Motor neuron (in vitro differentiated cells): Measurements from ENCODE around the gene NXF2B. TPM values are rescaled to one million over a fixed set of nuclear protein-coding genes. Genes with fewer than 3 reads are reported as not detected.
"Not testable (repeated sequence)": the region's sequence is repeated elsewhere in the genome, so short reads cannot be mapped to it uniquely, and the experiment has no call there.

Source experiments
- ATAC-seq, 8 experiments: fragments of 200-7000 bp; cut with Tn5 transposase; replicated peaks in 6 of 8; 2 replicates each; pipeline ENCODE4 v1.8.0; 2021; ENCODE audit warnings: mild to moderate bottlenecking in 8 of 8, moderate library complexity in 8 of 8
- H3K27ac ChIP-seq, 2 donors: fragments of 250-450 bp; sonication (Bioruptor Pico); 2 replicates each; pipeline ENCODE4 v1.9.0; 2021; ENCODE audit warnings: antibody characterized with exemption in 2 of 2, mild to moderate bottlenecking in 2 of 2, moderate library complexity in 1 of 2
- H3K4me1 ChIP-seq, 2 donors: fragments of 250-450 bp; sonication (Bioruptor Pico); replicated peaks in 1 of 2; 2 replicates each; pipeline ENCODE4 v1.6.1; 2021; ENCODE audit warnings: antibody characterized with exemption in 2 of 2, mild to moderate bottlenecking in 2 of 2, moderate library complexity in 1 of 2
- H3K4me3 ChIP-seq, 5 donors: fragments of 250-450 bp; sonication (Bioruptor Pico); 2 replicates each; pipeline ENCODE4 v1.9.0; 2021; ENCODE audit warnings: antibody characterized with exemption in 5 of 5, mild to moderate bottlenecking in 5 of 5, moderate library complexity in 4 of 5
- WGBS, 10 experiments: fragments of 450-650 bp; shearing (Covaris generic); methylation state at CpG; one replicate each; pipeline ENCODE4 v1.0.0; 2022; 5-methylcytosine and 5-hydroxymethylcytosine counted together
- in situ Hi-C, 9 experiments: fragments of 400-800 bp; cut with MboI; loops; one replicate each; pipeline ENCODE4 v1.15.0; 2021; ENCODE audit warnings: low sequenced_read_pairs in 9 of 9, low pct_unique_long_range_greater_than_20kb in 2 of 9; ENCODE audit not compliant: unreplicated experiment in 9 of 9
- total RNA-seq, 8 experiments: library from RNA; unstranded; fragments of 300-600 nt; gene quantifications; 2 replicates each; pipeline versions ENCODE4 v1.2.3 to v1.2.4, GENCODE V29; 2022

The NXF2B gene, protein sequence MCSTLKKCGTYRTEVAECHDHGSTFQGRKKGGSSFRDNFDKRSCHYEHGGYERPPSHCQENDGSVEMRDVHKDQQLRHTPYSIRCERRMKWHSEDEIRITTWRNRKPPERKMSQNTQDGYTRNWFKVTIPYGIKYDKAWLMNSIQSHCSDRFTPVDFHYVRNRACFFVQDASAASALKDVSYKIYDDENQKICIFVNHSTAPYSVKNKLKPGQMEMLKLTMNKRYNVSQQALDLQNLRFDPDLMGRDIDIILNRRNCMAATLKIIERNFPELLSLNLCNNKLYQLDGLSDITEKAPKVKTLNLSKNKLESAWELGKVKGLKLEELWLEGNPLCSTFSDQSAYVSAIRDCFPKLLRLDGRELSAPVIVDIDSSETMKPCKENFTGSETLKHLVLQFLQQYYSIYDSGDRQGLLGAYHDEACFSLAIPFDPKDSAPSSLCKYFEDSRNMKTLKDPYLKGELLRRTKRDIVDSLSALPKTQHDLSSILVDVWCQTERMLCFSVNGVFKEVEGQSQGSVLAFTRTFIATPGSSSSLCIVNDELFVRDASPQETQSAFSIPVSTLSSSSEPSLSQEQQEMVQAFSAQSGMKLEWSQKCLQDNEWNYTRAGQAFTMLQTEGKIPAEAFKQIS
- total RNA-seq, result not detected

DNA sequence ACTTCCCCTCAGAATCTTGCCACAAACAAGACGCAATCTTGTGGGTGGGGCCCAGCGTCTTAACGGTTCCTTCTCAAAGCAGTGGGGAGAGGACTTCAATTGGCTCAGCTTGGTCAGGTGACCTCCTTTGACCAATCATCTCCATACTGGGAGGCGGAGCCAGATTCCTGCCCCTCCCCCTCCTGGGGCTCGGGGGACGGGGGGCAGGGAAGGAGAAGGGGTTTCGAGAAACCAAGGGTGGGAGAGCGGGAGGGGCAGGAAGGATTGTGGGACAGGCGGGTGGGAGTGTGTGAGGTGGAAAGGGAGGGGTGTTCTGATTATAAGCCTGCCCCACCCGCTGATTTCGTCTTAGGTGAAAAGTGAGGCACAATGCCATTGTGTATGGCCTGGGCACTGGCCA, at the start of gene NXF2B:
NXF2B (minus strand) TSS at position 101 of the 400 bp plus-strand sequence. CDS start 59,972 bp downstream, outside the sequence.
- in situ Hi-C loops, ATAC-seq, H3K4me3 ChIP-seq, H3K27ac ChIP-seq, H3K4me1 ChIP-seq: not testable (repeated sequence)
- no CpG with 5 or more reads among the region's 11 CpGs for WGBS, 10 experiments

DNA sequence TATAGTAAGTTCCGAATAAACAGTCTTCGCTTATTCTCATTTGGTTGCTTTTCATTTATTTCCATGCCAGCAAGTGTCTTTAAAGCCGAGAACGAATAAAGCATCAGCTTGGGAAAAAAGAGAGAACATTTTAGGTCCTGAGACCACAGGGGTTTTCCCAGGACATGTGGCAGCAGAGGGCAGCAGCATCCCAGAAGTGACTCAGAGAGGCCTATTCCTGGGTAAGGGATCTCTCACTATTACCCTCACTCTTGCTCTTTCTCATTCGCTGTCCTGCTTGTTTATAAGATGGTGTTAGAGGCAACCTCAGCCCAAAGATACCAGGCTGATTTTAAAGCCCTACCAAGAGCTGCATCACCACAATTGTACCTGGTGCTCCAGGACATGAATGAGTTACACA, 39.0 kb upstream of the NXF2B start:
- H3K27ac ChIP-seq, in situ Hi-C loops, H3K4me3 ChIP-seq, H3K4me1 ChIP-seq: not testable (repeated sequence)
- ATAC-seq, result peak; percentile 45 to 81 (median 67)
- WGBS, 10 experiments, result no CpG with 5 or more reads among the region's 5 CpGs

DNA sequence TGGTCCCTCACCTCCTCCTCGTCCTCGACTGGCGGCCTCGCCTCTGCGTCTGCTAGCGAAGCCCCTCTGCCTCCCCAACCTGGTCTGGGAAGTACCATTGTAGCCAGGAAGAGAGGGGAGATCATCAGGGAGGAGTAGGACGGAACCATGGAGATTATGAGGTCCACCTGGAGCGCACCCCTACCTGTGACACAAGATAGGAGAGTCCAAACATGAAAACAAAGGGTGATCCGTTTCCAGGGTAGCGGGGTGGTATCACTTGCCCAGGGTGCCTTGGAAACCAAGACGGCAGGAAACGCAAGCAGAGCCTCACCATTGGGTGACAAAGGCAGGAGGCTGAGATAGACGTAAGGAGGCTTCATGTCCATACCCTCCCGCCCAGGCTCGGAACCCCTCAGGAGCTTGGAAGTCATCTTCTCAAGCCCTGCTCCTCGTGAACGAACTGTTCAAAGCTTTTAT, 32.0 kb upstream of the NXF2B start, which contains the start of gene TCP11X2:
TCP11X2 (minus strand) TSS at position 51 of the 459 bp plus-strand sequence.
- no CpG with 5 or more reads among the region's 17 CpGs for WGBS, 10 experiments
- H3K4me3 ChIP-seq, H3K4me1 ChIP-seq, H3K27ac ChIP-seq, in situ Hi-C loops: not testable (repeated sequence)
- ATAC-seq, result peak in 3 of 8 experiments; percentile 31 to 68 (median 68)

DNA sequence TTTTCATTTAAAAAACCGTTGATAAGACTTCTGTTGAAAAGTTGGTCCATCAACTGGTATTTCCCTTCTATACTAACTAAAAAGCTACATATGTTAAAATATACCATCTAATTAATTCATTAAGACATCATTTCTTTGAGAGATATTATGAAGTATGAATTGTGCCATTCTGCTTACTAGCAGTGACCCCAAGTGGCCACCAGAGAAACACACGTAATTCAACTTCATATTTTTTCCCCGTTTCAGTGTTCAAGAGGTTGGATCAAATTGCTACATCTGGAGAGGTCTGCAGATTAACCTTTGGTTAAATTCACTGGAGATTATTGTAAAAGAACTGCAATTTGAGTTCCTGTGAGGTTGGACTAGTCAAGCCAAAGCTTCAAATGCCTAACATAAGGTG, 30.4 kb upstream of the NXF2B start:
- no CpG with 5 or more reads among the region's 3 CpGs for WGBS, 10 experiments
- ATAC-seq, result peak in 2 of 8 experiments; percentile 22 to 36
- H3K4me3 ChIP-seq, H3K4me1 ChIP-seq, H3K27ac ChIP-seq, in situ Hi-C loops: not testable (repeated sequence)

DNA sequence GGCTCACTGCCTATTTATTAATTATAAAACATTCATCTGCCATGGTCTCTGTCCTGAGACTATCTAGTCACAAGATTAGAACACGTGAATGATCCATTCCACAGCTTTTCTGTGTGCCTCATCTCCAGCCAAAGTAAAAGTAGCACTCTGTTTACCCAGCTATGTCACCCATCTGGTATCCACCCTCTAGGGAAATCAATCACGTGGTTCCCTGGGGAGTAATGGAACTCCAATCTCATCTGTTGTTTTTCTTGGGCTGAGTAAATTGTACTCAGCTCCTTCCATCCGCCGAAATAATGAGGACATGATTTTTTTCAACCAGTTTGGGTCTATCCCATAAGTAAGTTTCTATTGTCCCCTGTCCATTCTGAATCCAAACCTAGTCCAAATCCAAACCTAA, 18.8 kb upstream of the NXF2B start:
- H3K27ac ChIP-seq, H3K4me3 ChIP-seq, ATAC-seq, in situ Hi-C loops, H3K4me1 ChIP-seq: not testable (repeated sequence)
- WGBS, 10 experiments, result no CpG with 5 or more reads among the region's 4 CpGs

DNA sequence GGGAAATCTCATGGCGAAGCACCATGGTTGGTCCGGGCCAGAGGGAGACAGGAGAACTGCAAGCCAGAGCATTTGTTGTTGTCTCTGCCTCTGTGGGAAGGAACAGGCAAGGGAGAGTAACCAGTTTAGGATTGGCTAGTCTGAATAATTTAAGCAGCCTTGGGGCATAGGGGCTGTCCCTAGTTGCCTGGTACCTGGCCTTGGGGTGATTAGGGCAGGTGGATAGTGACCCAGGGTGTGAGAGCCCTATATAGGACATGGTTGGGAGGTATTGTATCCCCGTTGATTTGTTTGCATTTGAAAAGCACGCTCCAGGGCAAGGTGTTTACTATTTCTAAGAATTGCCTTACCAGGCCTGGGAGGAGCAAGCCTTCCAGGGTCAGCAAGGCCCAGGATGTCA, 25.3 kb downstream of the NXF2B start:
- H3K4me1 ChIP-seq, ATAC-seq, in situ Hi-C loops, H3K4me3 ChIP-seq, H3K27ac ChIP-seq: not testable (repeated sequence)
- WGBS, 10 experiments, result no CpG with 5 or more reads among the region's 4 CpGs

DNA sequence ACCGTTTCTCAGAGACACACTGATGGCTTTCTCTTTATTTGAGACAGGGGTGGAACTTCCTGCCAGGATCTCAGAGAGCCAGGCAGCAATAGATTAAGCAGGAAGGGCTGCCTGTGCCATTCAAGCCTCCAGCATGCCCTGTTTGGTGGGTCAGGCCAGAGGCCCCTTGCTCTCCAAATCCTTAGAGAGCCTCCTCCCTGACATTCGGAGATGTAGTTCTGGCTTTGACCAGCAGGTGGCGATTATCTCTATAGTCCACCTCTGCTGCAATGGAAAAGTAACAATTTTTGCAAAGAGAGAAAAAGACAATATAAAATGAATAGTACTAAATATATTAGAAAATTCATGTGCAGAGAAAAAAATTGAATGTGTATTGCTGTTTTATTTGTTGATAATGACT, 93.9 kb downstream of the NXF2B start:
- no peak overlapping the region for H3K4me3 ChIP-seq
- no peak overlapping the region for H3K27ac ChIP-seq
- in situ Hi-C loops, result no loop called here
- peak in 2 of 8 experiments; percentile 34 to 50 for ATAC-seq
- H3K4me1 ChIP-seq, result no peaks in the 10 kb centered on the region
- WGBS, 10 experiments, result 100% methylated on average over 1 of the region's 3 CpGs; no CpG with 5 or more reads in 9 of the 10 experiments

DNA sequence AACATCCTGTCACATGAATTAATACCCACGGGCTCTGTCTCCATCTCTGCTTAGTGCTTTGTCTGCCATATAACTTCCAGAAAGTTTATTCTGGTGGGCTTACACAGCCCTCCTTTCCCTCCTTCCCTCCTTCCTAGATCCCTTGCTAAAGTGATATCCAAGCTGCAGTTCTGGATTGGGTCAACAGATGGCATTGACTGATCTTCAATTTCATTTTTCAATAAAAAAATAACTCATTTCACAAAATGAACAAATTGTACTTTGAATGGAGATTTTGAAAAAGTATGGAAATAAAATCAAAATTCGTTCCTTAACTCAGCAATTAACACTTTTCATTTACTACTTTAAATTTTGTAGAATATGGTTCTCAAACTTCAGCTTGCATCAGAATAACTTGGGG, 97.9 kb downstream of the NXF2B start:
- no peak for ATAC-seq

DNA sequence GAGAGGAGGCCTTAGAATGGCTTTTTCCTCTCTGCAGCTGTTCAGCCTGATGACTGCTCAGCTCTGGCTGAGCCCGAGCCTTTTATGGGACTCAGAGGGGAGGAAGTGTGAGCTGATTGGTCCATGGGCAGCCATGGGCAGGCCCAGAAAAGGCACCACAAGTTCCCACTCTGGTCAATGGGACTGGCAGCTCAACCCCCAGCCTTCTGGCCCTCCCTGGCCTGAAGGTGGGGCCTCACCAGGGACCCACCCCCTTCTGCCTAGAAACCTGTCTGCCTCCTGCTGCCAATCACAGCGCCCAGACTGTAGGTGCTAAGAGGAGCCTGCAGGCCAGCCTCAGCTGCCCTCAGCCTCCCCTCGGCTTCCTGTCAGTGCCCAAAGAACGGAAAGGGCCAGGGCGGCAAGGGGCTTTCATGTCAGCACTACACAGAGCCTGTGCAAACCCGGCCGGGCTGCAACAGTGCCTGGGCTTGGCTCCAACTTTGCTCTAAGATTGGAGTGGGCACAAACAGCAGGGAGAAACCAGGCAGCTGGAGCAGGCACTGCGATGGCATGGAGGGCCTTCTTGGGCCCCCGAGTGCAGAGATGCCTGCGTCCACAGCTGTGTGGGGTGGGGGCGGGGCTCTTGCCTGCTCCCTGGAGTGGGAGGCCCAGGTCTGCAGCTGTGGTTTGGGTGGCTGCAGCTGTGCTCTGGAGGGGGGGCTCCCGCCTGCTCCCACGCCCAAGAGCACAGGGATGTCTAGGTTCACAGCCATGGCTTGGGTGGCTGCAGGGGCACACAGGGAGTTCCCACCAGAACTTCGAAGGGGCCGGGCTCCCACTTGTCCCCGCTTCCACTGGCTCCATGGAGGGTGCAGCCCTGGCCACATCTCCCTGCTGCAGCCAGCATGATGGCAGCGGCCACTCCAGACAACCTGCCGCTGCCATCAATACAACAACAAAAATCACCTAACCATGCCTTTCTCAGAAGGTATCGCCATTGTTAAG, 100.2 kb downstream of the NXF2B start:
- ATAC-seq, result peak in 1 of 8 experiments; percentile 49
- Histone ChIP-seq H3K4me1 (no peaks in the 10 kb centered on the region), H3K4me3 (no peak overlapping the region), H3K27ac (no peak overlapping the region)
- 28 to 66% (median 40%) methylated on average over 1 to 7 of the region's 19 CpGs; no CpG with 5 or more reads in 7 of the 10 experiments for WGBS, 10 experiments
- in situ Hi-C loops, result no loop called here

More for the DNA sequence above, 97.9 kb downstream of the NXF2B start:
- H3K27ac ChIP-seq, result no peak overlapping the region
- H3K4me1 ChIP-seq, result no peaks in the 10 kb centered on the region
- 0 to 71% (median 8%) methylated on average over 1 to 2 of the region's 2 CpGs; no CpG with 5 or more reads in 2 of the 10 experiments for WGBS, 10 experiments
- in situ Hi-C loops, result no loop called here
- no peak overlapping the region for H3K4me3 ChIP-seq

DNA sequence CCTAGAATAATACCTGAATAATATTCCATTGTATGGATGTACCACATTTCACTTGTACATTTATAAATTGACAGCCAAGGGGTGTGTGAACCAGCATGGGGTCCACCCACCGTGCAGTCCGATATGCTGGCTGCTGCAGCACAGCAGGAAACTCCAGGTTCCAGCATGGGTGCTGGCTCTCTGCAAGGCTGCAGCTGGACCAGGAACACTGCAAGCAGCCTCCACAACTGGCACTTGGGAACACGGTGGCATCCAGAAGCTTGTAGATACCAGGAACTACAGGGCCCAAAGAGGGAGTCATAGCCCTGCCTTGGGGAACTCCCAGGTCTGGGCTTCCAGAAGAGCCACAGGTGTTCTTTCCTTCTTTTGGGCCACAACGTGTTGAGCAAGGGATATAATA, 101.6 kb downstream of the NXF2B start:
- Histone ChIP-seq H3K4me3 (no peak overlapping the region), H3K4me1 (no peaks in the 10 kb centered on the region), H3K27ac (no peak overlapping the region)
- no peak for ATAC-seq
- in situ Hi-C loops, result no loop called here
- WGBS, 10 experiments, result 0 to 42% methylated on average over 2 of the region's 4 CpGs; no CpG with 5 or more reads in 8 of the 10 experiments
